ENCODE data around the gene TRAK1.

DNA sequence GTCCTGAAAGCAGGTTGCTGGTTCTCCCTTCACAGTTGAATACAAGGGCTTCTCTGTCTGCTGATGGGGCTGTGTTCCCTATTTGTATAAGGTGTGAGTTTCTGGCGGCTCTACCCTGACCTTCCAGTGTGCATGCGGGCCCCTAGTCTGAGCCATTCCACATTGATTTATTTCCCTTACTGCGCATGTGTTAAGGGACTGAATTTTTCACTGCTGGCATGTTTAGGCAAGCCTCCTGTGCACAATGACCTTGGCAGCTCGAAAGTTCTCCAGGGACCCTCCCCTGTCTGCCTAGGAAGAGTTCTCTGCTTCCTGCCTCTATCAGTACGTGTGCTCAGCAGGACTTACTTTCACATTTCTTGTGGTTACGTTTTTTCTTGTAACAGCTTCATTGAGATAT, 11.4 kb downstream of the TRAK1 start:
- TF ChIP-seq CREB1 (CRISPR knock-in tag; IDR thresholded peaks at IDR 0.05), result no peak
- TF ChIP-seq, protein P1, sequence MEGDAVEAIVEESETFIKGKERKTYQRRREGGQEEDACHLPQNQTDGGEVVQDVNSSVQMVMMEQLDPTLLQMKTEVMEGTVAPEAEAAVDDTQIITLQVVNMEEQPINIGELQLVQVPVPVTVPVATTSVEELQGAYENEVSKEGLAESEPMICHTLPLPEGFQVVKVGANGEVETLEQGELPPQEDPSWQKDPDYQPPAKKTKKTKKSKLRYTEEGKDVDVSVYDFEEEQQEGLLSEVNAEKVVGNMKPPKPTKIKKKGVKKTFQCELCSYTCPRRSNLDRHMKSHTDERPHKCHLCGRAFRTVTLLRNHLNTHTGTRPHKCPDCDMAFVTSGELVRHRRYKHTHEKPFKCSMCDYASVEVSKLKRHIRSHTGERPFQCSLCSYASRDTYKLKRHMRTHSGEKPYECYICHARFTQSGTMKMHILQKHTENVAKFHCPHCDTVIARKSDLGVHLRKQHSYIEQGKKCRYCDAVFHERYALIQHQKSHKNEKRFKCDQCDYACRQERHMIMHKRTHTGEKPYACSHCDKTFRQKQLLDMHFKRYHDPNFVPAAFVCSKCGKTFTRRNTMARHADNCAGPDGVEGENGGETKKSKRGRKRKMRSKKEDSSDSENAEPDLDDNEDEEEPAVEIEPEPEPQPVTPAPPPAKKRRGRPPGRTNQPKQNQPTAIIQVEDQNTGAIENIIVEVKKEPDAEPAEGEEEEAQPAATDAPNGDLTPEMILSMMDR (IDR thresholded peaks at IDR 0.05), result no peak
- no peak for TF ChIP-seq KAT7 (CRISPR knock-in tag; IDR thresholded peaks at IDR 0.05; ENCODE audit: borderline replicate concordance)
- TF ChIP-seq NR3C1 (CRISPR knock-in tag; conservative IDR thresholded peaks at IDR 0.05; ENCODE audit: low read depth), result no peak
- no peak for TF ChIP-seq TCF7 (CRISPR knock-in tag; IDR thresholded peaks at IDR 0.05; ENCODE audit: low read depth)
- no peak for TF ChIP-seq JAZF1 (CRISPR knock-in tag; IDR thresholded peaks at IDR 0.05)
- no peak for TF ChIP-seq ZNF423 (CRISPR knock-in tag; IDR thresholded peaks at IDR 0.05)
- TF ChIP-seq SP1 (CRISPR knock-in tag; conservative IDR thresholded peaks at IDR 0.05), result no peak
- no peak for TF ChIP-seq ZNF138 (CRISPR knock-in tag; conservative IDR thresholded peaks at IDR 0.05)
- TF ChIP-seq ZNF512 (CRISPR knock-in tag; IDR thresholded peaks at IDR 0.05; ENCODE audit: borderline replicate concordance), result no peak
- TF ChIP-seq, protein P2, sequence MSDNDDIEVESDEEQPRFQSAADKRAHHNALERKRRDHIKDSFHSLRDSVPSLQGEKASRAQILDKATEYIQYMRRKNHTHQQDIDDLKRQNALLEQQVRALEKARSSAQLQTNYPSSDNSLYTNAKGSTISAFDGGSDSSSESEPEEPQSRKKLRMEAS (CRISPR knock-in tag; IDR thresholded peaks at IDR 0.05), result no peak
- TF ChIP-seq ZNF317 (CRISPR knock-in tag; IDR thresholded peaks at IDR 0.05; ENCODE audit: borderline replicate concordance, low read depth), result no peak
